Endothelial cell of hepatic sinusoid (primary cell): ENCODE data around the gene ZNF782.
"Not testable (repeated sequence)": the region's sequence is repeated elsewhere in the genome, so short reads cannot be mapped to it uniquely, and the experiment has no call there.

Experiments
- in situ Hi-C: cut with HindIII; loops from 2 replicates; pipeline ENCODE4 v1.10.0; 2017; ENCODE audit warnings: low sequenced_read_pairs

ZNF782 gene

DNA sequence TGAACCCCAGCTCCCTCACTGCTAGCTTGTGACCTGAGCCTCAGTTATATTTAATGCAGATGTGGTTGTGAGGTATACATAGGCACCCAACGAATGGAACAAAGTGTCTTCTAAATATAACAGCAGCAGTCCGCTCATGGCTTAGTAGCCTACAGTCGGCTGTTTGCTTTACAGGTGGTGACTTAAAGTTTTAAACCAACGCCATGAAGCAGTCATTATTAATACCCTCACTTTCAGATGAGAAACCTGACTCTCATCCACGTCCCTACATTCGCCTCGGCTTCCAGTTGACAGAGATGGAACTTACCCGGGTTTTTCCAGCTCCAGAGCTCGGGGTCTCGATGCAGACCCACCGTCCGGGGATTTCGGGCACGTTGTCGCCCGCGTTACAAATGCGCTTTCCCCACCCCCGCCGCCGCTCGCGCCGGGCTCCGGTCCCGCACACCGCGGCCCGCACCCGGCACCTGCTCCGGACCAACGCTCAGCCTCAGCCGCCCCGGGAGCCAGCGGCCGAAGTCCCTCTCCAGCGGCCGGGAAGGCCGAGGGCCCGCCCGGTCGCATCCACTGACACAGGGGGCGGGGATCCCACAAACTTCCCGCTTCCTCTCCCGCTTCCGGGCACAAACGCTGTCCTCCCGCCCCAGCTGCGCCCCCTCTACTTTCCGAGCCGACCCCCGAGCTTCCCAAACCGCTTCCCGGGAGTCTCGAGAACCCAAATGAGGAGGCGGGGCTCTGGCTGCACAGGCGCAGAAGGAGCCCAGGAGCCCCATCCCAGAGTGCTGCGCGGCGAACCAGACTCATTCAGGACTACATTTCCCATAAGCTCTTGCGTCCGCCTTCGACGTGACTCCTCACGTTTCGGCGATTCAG is at the start of gene ZNF782:
ZNF782 (minus strand) TSS at position 734 of the 870 bp plus-strand sequence. CDS start 2,553 bp downstream, outside the sequence.
- in situ Hi-C loops: loop anchor here (10.0 kb wide), 1 partner anchor 551 kb away; no protein-coding TSS in a partner anchor

GRCh38 chr9:96900010-96900409 is 45.7 kb upstream of the ZNF782 start:
- in situ Hi-C loops: not testable (repeated sequence)

DNA sequence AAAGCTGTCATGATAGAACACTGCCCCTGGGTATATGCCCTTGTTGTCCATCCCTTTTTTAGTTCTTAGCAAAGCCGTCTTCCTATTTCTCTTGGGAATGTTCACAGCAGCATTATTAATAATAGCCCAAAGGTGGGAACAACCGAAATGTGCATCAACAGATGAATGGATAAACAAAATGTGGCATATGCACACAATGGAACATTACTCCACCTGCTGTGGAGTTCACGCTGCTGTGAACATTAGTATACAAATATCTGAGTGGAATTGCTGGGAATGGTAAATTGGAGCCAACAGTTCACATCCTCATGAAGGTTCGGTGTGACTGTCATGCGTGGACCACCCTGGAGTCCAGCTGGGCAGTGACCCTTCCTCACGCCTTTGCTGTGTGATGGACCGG is 37.8 kb upstream of the ZNF782 start:
- in situ Hi-C loops: no loop called here

- in situ Hi-C loops: loop anchor here (10.0 kb wide), 1 partner anchor 406 kb away; no protein-coding TSS in a partner anchor
Measured at GRCh38 chr9:96888591-96888990, 34.3 kb upstream of the ZNF782 start.

DNA sequence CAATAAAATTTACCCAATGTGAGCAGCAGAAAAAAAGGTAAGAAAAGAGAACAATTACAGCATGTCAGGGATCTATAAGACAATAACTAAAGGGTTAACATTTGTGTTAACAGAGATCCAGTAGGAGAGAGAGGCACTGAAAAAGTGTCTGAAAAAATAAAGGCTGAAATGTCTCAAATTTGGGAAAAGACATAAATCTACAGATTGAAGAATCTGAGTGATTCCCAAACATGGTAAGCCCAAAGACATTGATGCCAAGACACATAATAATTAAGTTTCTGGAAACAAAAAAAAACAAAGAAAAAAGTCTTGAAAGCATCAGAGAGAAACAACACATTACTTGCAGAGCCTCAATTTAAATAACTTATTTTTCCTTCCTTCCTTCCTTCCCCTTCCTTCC is 31.1 kb upstream of the ZNF782 start:
- in situ Hi-C loops: loop anchor here (10.0 kb wide), 1 partner anchor 409 kb away; no protein-coding TSS in a partner anchor

GRCh38 chr9:96884443-96884842 is 30.1 kb upstream of the ZNF782 start:
- in situ Hi-C loops: loop anchor here (10.0 kb wide), 1 partner anchor 410 kb away; no protein-coding TSS in a partner anchor

- in situ Hi-C loops: loop anchor here (10.0 kb wide), 1 partner anchor 411 kb away; no protein-coding TSS in a partner anchor
Measured at GRCh38 chr9:96883922-96884321, 29.6 kb upstream of the ZNF782 start.

GRCh38 chr9:96877269-96877668 is 23.0 kb upstream of the ZNF782 start:
- in situ Hi-C loops: no loop called here

DNA sequence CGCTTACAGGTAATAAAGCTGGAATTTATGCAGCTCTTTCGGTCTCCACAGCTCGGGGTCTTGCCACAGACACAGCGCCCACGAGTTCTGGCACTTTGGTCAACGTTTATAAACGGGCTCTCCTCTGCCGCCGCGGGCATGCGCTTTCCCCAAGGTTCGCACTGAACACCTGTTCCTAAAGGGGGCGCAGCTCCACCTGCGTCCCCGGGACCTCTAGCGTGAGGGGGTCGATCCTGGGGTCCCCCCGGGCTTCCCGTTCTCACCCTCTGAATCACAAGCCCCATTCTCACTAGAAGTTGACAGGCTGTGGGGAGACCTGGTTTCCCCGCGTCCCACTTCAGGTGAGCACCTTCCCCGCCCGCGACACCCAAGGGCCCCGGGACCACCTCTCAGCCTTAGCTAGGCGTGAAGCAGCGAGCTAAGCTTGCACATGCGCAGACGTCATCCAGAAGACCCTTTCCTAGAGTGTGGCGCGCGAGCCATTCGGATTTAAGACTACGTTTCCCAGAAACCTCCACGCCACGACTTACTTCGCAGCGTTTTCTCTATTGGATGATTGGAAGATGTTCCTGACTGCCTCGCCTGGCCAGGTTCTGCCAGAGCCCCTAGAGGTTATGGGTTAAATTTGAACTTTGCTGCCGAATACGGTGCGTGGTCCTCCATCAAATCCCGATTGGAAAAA is 21.3 kb upstream of the ZNF782 start:
- in situ Hi-C loops: no loop called here

GRCh38 chr9:96874947-96875460 is 20.7 kb upstream of the ZNF782 start:
- in situ Hi-C loops: no loop called here

DNA sequence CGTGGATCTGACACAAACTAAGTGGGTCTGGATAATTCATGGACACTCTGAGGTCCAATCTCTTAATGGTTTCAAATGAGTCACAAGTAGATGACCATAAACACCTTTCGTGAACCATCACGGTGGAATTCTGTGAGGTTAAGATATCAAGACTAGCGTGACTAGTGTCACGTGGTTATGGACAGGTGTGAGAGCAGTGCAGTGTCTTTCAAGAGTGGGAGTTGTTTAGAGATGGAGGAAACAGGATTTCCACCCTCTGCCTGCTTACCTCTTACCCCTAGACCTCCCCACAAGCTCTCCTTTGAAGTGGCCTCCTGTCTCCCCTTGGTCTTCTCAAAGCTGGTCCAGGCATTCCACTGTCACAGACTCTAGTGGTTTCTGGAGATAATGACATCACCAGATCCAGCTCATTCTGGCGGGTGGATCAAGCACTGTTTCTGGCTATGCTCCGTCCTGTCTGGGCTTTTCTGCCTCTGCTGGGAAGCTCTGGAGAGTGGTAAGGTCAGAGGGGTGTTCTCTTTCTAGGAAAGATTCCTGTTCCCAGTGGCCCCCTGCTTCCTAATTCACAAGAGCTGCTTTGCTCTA is 20.0 kb upstream of the ZNF782 start:
- in situ Hi-C loops: no loop called here

DNA sequence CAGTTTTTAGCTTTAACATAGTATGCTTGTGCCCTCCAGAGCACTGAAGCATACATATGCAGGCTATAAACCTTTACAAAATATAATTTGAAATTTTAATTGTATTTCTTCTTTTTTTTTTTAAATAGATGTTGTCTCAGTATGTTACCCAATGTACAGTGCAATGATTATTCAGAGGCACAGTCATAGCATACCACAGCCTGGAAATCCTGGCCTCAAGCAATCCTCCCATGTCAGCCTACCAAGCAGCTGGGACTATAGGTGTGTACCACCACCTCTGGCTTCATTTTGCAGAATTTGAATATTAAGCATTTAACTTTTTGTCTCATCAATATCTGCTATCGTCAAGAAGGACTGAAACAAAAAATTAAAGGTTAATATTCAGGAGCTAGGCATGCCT is 16.9 kb upstream of the ZNF782 start:
- in situ Hi-C loops: no loop called here

DNA sequence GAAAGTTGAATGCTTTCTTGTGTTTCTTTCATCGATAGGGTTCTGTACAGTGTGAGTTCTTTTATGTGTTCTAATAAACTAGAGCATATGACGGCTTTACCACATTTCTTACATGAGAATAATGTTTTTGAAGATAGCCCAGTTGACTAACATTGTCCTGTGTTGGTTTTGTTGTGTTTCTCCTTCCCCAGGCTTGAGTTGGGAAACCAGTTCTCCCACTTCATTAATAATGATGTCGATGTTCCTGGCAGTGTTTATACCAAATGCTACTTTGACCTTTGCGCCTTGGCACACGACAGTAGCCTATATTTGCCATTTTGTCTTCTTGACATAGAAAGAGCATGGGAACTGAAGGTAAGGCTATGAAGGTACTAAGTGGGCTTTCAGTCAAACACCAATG is 14.4 kb upstream of the ZNF782 start:
- in situ Hi-C loops: no loop called here

- in situ Hi-C loops: no loop called here
Measured at GRCh38 chr9:96867079-96867804, 12.9 kb upstream of the ZNF782 start.

GRCh38 chr9:96865240-96865639 is 10.9 kb upstream of the ZNF782 start:
- in situ Hi-C loops: not testable (repeated sequence)

GRCh38 chr9:96859461-96860198 is 5.3 kb upstream of the ZNF782 start:
- in situ Hi-C loops: loop anchor here (10.0 kb wide), 1 partner anchor 545 kb away; no protein-coding TSS in a partner anchor

- in situ Hi-C loops: loop anchor here (10.0 kb wide), 1 partner anchor 546 kb away; no protein-coding TSS in a partner anchor
Measured at GRCh38 chr9:96858670-96859069, 4.4 kb upstream of the ZNF782 start.

DNA sequence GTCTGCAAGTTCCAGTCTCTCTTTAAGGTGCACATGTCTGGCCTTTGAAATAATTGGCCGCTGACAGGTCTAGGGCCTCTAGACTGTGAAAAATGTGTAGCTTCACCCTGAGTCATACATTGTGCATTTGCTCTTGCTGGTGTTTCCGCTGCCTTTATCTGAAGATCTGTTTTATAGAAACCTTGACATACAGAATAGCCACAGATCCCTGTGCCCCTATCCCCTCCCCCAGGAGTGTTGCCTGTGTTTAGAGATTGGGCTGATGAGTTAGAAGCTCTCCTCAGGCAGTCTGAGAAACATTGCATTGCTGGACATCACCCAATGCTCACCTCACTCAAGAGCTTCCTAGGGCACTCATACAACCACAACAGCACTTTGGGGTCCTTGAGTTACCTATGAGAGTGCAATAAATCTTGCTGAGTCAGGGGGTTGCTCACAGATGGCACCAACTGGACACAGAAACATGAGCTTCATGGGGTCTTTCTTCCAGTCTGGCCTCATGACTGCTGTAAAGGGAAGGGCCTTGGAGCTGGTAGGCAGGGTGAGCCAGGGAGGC is 3.8 kb upstream of the ZNF782 start:
- in situ Hi-C loops: loop anchor here (10.0 kb wide), 1 partner anchor 547 kb away; no protein-coding TSS in a partner anchor
